HG02571 (cell line): Measurements from ENCODE around the gene GNG2.
"Not testable (repeated sequence)": the region's sequence is repeated elsewhere in the genome, so short reads cannot be mapped to it uniquely, and the experiment has no call there.

ENCODE experiments used
- ATAC-seq: cut with Tn5 transposase; IDR thresholded peaks from one replicate; pipeline ENCODE4 v1.9.1; 2021; ENCODE audit warnings: mild to moderate bottlenecking, moderate library complexity; ENCODE audit not compliant: unreplicated experiment

The GNG2 gene

GRCh38 chr14:51884086-51884927, 23.9 kb downstream of the GNG2 start:
- ATAC-seq, result no peak

DNA sequence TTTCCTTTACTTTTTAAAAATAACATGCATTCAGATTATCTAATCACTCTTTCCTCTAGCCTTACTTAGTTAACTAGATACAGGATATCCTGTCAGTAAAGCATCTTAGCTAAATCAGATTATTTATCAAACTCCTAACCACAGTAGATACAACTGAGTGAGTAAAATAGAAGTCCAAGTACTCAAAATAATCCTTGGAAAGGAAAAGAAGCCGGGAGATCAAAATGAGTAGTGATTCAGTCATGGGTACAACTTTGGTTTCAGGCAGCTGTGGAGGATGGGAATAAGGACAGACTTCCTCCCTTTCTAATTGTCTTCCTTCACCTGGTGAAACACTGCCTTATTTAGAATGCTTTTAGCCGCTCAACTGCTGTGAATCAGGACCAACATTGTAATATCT, 29.4 kb downstream of the GNG2 start:
- ATAC-seq, result no peak

DNA sequence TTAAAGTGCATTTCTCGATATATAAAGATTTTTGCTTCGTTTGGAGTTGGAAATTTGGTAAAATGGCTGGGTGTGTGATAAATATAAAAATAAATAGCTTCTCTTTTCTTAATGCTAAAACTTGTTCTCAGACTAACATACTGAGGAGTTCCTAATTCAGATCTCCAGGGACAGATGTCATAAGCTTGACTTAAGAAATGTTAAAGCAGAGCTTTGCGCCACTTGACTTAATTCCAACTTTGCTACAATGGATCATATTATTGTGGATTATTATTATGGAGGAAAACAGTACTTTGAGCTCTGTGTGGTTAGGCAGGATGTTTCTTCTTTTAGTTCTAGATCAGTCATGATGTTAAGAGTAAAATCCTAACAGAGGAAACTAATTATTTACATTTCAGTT, 33.8 kb downstream of the GNG2 start:
- no peak for ATAC-seq

- no peak for ATAC-seq
These were observed 35.0 kb downstream of the GNG2 start for GRCh38 chr14:51895375-51895774.

DNA sequence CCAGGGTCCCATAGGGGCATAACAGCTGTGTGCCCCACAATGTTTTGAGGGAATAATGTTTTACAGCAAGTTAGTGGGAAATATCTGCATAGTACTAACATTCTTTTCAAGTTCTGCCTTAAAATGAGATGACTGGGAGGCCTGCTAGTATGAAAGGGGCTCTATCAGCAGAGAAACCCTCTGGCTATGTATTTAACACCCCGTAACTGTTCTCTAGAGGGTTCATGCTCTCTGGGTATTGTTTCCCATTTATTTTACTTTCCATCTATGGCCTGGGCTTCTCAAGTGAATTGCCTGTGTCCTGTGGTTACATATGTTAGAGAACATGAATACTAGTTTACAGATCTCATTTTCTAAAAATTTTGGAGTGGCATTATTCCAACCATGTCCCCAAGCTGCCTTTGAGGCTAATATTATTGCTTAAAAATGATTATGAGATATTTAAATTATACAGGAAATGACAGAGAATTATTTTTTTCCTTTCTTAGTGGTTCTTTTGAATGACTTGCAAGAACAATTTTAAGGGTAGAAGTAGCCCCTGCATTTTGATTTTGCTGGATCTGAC, 37.5 kb downstream of the GNG2 start:
- ATAC-seq, result no peak

GRCh38 chr14:51901475-51902024, 41.1 kb downstream of the GNG2 start:
- no peak for ATAC-seq

DNA sequence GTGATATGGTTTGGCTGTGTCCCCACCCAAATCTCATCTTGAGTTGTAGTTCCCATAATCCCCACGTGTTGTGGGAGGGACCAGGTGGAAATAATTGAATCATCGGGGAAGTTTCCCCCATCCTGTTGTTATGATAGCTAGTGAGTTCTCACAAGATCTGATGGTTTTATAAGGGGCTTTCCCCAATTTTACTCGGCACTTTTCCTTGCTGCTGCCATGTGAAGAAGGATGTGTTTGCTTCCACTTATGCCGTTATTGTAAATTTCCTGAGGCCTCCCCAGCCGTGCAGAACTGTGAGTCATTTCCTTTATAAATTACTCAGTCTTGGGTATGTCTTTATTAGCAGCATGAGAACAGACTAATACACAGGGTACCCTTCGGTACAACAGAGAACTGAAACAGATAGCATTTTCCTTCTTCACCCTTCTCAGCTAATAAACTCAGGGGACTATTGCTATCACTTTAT, 45.3 kb downstream of the GNG2 start:
- ATAC-seq, result not testable (repeated sequence)

- no peak for ATAC-seq
These were observed 47.7 kb downstream of the GNG2 start for GRCh38 chr14:51908086-51908485.

DNA sequence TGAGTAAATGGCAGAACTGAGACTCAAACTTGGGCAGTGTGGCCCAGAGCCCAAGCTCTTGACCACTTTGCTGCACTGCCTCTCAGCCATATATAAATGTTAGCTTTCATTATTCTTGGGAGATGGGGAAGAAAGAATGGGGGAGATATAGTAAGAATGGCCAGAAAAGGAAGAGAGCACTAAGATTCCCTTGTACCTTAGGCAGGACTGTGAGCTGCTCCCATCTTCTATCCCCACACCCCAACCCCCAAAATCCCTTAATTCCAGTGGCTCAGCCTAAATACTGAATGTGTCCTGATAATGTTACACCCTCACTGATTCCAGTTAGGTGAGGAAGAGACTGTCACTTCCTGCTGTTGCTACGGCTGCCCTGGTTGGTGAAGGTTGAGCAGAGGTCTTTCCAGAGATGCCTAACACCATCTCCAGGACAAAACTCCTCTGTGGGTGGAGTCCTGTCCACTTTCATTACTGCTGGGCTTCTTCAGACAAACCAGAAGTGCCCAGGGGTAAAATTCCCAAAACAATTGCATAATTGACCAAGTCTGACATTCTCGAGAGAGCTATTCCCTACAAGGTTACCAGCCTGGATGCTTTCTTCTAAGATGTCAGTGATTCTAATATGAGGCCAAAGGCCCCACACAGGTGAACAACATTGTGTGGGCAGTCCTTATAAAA, 51.8 kb downstream of the GNG2 start:
- ATAC-seq, result no peak

DNA sequence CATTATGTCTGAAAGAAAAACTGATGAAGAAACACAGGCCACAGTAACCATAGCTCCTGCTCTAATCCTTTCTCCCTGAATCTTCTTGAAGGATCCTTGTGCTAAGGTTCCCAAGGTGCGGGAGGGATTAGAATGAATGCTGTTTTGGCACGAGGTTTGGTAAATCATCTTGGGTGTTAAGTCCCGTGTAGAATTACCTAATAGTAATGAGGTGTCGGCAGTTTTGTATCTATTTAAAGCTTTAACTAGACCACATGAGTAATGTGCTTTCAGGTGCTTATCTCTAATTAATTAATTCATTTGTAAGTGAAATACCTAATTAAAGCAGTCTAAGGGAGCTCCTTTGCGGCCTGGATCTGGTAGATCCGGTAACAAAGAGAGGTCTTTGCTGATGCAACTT, 53.9 kb downstream of the GNG2 start:
- no peak for ATAC-seq

DNA sequence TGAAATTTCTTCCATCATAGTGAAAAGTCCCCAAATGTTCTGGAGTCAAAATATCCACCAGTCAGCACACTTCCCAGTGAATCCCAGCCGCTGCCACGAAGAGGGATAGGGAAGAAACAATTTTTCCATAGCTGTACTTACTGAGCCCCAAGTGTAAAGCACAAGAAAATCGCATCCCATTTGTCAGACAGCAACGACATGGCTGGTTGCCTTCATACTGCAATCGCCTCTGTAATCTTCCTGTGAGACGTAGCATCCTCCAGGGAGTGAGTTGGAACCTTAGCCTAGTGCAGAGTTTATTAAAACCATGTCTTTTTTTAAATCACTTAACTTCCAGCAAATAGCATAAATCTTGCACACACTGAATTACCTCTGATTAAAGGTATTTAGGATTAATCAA, 56.8 kb downstream of the GNG2 start:
- ATAC-seq, result no peak

DNA sequence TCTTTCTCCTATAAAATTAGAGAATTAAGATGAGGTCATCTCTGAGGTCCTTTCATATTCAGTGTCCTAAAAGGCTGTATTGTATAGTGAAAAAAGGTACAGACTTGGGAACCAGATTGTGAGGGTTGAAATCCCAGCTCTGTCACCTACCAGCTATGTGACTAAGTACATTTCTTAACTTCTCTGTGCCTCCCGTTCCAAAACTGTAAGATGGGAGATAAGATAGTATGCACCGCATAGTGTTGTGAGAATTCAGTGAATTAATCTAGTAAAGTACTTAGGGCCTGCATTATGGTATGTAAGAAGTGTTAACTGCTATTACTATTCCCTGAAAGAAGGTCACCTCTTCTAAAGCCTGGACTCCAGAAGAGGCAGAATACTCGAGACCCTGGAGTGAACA, 60.6 kb downstream of the GNG2 start:
- no peak for ATAC-seq

DNA sequence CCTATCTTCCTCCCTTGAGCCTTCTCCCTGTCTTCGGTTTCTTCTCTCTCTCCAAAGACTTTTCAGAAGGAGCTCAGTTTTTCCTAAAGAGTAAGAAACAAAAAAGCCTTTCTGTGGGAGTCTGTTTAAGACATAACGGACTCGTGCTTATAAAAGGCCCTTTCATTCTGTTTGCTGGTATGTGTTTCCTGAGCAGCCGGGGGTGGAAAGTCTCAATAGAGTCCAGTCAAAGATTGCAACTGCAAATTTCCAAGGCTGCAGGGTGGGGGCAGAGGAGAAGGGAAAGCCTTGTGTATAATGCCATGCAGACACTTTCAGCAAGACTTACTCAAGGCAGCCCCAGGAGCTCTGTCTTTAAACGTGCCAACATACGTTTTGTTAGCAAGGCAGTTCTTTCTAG, 62.2 kb downstream of the GNG2 start:
- ATAC-seq, result no peak

GRCh38 chr14:51924600-51924999, 64.2 kb downstream of the GNG2 start:
- ATAC-seq, result no peak

- ATAC-seq, result no peak
These were observed 65.6 kb downstream of the GNG2 start for GRCh38 chr14:51925980-51926379.

DNA sequence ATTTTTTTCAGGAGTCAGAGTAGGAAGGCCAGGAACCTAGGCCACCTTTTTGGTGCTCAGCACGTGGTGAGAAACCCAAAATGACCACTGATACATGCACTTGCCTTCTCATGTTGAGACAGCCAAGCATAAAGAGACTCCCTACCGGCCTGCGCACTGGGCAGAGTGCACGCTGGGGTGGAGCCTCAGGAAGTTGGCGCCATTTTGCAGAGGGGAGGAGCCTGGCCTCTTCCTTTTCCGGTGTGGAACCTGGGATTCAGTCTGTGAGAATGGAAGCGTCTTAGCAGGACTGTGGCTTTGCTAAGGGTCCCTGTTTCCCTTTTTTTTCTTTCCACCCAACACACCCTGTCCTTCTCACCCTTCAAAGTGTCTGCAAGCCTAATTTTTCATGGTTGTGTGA, 66.0 kb downstream of the GNG2 start:
- no peak for ATAC-seq

DNA sequence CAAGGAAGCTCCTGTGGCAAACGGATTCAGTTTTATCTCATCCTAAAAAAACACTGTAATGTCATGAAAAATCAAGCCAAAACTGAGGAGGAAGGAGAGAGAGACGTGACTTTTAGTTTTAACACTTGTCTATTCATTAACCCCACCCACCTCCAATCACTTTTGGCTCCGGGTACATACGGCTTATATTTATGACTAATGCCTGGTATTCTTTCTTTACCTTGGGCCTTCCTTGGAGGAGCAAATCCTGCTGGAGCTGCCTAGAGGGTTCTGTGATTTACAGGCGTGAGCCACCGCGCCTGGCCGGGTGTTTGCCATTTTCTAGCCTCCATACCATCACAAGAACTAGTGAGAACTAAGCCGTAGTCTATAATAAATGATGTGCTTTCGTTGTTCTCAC, 68.2 kb downstream of the GNG2 start:
- ATAC-seq, result no peak

- no peak for ATAC-seq
These were observed 68.8 kb downstream of the GNG2 start for GRCh38 chr14:51929166-51929565.

GRCh38 chr14:51929910-51930682, 69.7 kb downstream of the GNG2 start:
- no peak for ATAC-seq

- no peak for ATAC-seq
These were observed 70.9 kb downstream of the GNG2 start for GRCh38 chr14:51931308-51931707.

- no peak for ATAC-seq
These were observed 72.8 kb downstream of the GNG2 start for GRCh38 chr14:51933191-51933590.
